Measurements from ENCODE around the gene CYP8B1. TPM values are rescaled to one million over a fixed set of nuclear protein-coding genes. Genes with fewer than 3 reads are reported as not detected.

The CYP8B1 gene
- total RNA-seq, 6 donors from 2014 or later = 0.13 to 0.14 TPM; not detected in 4

- H3K27me3 ChIP-seq = no peaks in the 10 kb centered on the region
- peaks cover 4 to 20% (median 9%) of the 10 kb centered on the region in 4 donors for H3K4me1 ChIP-seq
- DNase-seq (no peak), ATAC-seq (ENCODE audit: low FRiP score in 2 of 2) (no peak)
- H3K4me3 ChIP-seq = no peak overlapping the region
- no peak for TF ChIP-seq EP300 (IDR thresholded peaks at IDR 0.05)
- TF ChIP-seq CTCF (IDR thresholded peaks at IDR 0.05) = no peak
- no peak for TF ChIP-seq POLR2AphosphoS5 (IDR thresholded peaks at IDR 0.05)
- TF ChIP-seq POLR2A (IDR thresholded peaks at IDR 0.05) = no peak
- H3K36me3 ChIP-seq = no peaks in the 10 kb centered on the region
- no peak overlapping the region for H3K27ac ChIP-seq
- no peaks in the 10 kb centered on the region for H3K9me3 ChIP-seq
- 83 to 91% methylated on average over 1 of the region's 1 CpG for WGBS, 2 donors
These were observed 28.4 kb upstream of the CYP8B1 start for GRCh38 chr3:42904076-42904475.

GRCh38 chr3:42902257-42902656 lies 26.6 kb upstream of the CYP8B1 start:
- ATAC-seq (ENCODE audit: low FRiP score in 2 of 2) (no peak), DNase-seq (no peak)
- 63 to 87% methylated on average over 2 of the region's 2 CpGs for WGBS, 2 donors
- TF ChIP-seq POLR2AphosphoS5 (IDR thresholded peaks at IDR 0.05) = no peak
- no peak for TF ChIP-seq CTCF (IDR thresholded peaks at IDR 0.05)
- TF ChIP-seq POLR2A (IDR thresholded peaks at IDR 0.05) = no peak
- TF ChIP-seq EP300 (IDR thresholded peaks at IDR 0.05) = no peak
- Histone ChIP-seq H3K4me3 (no peak overlapping the region), H3K4me1 (peaks cover 4 to 19% (median 9%) of the 10 kb centered on the region in 4 donors), H3K36me3 (no peaks in the 10 kb centered on the region), H3K27me3 (no peaks in the 10 kb centered on the region), H3K27ac (peak overlapping the region in 1 of 4 donors; percentile 24), H3K9me3 (no peaks in the 10 kb centered on the region)

- Histone ChIP-seq H3K27me3 (no peaks in the 10 kb centered on the region), H3K36me3 (no peaks in the 10 kb centered on the region), H3K4me1 (peaks cover 4 to 7% (median 5%) of the 10 kb centered on the region in 4 donors), H3K9me3 (no peaks in the 10 kb centered on the region), H3K4me3 (no peak overlapping the region), H3K27ac (no peak overlapping the region)
- TF ChIP-seq POLR2A (IDR thresholded peaks at IDR 0.05) (no peak), CTCF (IDR thresholded peaks at IDR 0.05) (no peak), EP300 (IDR thresholded peaks at IDR 0.05) (no peak), POLR2AphosphoS5 (IDR thresholded peaks at IDR 0.05) (no peak)
- DNase-seq (no peak), ATAC-seq (ENCODE audit: low FRiP score in 2 of 2) (no peak)
- 46 to 61% methylated on average over 3 of the region's 3 CpGs for WGBS, 2 donors
These were observed 25.4 kb upstream of the CYP8B1 start for GRCh38 chr3:42901073-42901415.

- 69 to 74% methylated on average over 8 of the region's 8 CpGs for WGBS, 2 donors
- no peaks in the 10 kb centered on the region for H3K36me3 ChIP-seq
- H3K9me3 ChIP-seq = no peaks in the 10 kb centered on the region
- no peak overlapping the region for H3K4me3 ChIP-seq
- ATAC-seq (ENCODE audit: low FRiP score in 2 of 2) (no peak), DNase-seq (no peak)
- H3K4me1 ChIP-seq = peaks cover under 1 to 4% (median 2%) of the 10 kb centered on the region in 4 donors
- H3K27me3 ChIP-seq = no peaks in the 10 kb centered on the region
- TF ChIP-seq CTCF (IDR thresholded peaks at IDR 0.05) = no peak
- no peak for TF ChIP-seq POLR2A (IDR thresholded peaks at IDR 0.05)
- no peak for TF ChIP-seq POLR2AphosphoS5 (IDR thresholded peaks at IDR 0.05)
- TF ChIP-seq EP300 (IDR thresholded peaks at IDR 0.05) = no peak
- no peak overlapping the region for H3K27ac ChIP-seq
These were observed 24.8 kb upstream of the CYP8B1 start for GRCh38 chr3:42900226-42901072.
